HG03571 (cell line): ENCODE data around the gene CPA2.
"Not testable (repeated sequence)": the region's sequence is repeated elsewhere in the genome, so short reads cannot be mapped to it uniquely, and the experiment has no call there.

Experiments
- ATAC-seq: cut with Tn5 transposase; IDR thresholded peaks from one replicate; pipeline ENCODE4 v1.9.1; 2021; ENCODE audit not compliant: unreplicated experiment

Gene CPA2

DNA sequence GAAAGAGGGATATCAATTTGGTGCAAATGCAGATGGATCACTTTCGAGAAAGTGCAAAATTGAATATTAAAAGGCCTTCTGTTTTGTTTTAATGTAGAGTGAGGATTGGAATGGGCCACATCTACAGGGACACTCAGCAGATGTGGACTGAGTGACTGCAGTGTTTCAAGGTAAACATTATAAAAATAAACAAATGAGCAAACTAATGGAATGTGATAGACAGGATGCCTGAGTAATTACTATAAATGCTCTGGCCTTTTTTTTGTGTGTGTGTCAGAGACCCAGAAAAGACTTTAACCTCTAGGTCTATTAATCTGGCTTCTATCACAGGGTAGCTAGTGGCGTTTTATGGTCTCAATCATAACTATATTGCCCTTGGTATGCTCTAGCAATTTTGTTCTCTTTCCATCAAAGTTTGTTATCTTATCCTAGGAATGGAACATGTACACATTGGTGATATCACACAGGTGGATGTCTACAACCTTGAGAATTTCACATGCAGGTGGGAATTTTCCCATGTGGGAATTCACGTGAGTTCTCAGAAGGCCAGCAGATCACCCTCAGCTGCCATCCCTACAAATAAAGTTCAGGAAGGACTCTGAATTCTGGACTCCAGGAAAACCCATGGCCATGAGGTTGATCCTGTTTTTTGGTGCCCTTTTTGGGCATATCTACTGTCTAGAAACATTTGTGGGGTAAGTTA lies at the start of gene CPA2:
Gene CPA2, plus strand, starts transcription at position 606 of the 703 bp plus-strand sequence. Its CDS starts 19 bp downstream, at position 625.
- no peak for ATAC-seq

DNA sequence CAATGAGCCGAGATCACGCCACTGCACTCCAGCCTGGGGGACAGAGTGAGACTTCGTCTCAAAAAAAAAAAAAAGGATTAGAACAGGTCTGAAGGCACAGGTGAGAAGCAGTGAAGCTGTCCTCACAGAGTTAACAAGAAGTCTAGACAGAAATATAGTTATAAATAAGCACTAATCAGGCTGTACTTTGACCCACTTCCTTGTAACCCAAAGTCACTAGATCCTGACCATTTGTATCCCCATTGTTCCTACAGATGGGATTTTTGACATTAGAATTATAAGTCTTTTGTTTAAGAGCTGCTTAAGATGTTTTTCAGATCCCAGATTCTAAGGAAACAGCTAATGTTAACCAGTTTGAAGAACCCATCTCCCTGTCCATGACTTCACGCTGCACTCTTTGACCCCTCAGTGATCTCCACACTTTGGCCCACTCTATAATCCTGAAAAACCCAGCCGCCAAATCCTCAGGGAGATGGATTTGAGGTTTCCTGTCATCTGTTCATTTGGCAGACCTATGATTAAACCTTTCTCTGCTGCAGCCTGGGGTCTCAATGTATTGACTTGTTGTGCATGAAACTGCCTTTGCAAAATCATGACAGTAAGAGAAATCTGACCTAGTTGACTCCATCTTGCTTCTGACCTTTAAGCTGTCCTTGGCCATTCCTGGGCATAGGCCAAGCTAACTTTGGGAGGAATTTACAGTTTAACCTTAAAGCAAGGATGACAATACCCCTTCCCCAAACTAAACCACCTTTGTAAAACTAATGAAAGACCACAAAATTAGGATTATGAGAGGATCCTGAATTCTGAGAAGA lies 47.6 kb upstream of the CPA2 start:
- no peak for ATAC-seq

DNA sequence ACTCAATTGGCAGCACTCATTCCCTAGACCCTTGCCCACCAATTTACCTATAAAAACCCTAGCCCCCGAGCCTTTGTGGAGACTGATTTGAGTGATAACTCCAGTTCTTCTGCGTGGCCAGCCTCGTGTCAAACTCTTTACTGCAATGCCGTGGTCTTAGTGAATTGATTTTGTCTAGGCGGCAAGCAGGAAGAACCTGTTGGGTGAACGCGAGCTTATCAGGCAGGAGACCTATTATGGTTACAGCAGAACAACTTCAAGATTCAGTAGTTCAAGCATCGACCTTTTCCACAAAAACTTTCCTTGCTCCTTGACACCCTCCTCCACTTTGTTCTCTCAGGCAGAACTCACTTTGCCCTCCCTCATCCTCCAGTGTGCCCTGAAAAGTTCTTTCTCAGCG lies 46.8 kb upstream of the CPA2 start:
- no peak for ATAC-seq

DNA sequence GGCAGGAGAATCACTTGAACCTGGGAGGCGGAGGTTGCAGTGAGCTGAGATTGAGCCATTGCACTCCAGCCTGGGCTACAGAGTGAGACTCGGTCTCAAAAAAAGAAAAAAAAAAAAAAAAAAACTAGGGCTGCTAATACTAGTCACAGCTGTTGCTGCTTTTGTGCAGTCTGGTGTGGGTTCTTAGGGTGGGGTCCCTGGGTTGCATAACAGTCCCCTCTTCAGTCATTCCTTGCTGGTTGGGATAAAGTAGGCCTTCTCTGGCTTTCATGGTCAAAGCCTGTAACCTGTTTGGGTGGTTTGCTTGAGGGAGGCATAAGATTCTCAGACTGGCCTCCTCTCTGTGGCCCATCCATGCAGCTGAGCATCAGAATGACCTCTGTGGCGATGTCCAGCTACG lies 44.9 kb upstream of the CPA2 start:
- ATAC-seq = no peak

DNA sequence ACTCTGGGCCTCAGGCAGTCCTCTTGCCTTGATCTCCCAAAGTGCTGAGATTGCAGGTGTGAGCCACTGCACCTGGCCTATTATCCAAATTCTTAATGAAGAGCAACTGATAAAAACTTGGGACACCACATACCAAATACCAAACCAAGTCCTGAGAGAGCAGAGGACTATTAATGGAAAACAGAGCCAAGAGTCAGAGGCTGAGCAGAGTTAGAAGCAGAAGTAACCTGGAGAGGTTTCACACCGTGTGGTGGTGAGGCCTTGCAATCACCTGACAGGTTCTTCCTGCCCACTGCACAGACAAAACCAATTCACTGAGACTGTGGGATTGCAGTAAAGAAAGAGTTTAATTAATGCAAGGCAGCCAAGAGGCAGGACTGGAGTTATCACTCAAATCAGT lies 43.0 kb upstream of the CPA2 start:
- ATAC-seq = no peak

DNA sequence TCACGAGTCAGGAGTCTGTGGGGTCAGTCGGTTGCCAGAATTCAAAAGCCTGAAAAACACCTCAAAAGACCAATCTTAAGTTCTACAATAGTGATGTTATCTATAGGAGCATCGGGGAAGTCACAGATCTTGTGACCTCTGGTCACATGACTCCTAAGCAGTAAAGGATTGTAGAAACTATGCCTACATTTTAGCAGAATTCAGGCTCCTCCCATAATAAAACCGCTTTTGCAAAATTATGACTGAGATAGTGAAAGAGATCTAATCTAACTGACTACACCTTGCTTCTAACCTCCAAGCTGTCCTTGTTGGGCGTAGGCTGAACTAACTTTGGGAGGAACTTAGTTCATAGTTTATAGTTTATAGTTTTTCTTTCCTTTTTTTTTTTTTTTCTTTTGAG lies 42.5 kb upstream of the CPA2 start:
- no peak for ATAC-seq

DNA sequence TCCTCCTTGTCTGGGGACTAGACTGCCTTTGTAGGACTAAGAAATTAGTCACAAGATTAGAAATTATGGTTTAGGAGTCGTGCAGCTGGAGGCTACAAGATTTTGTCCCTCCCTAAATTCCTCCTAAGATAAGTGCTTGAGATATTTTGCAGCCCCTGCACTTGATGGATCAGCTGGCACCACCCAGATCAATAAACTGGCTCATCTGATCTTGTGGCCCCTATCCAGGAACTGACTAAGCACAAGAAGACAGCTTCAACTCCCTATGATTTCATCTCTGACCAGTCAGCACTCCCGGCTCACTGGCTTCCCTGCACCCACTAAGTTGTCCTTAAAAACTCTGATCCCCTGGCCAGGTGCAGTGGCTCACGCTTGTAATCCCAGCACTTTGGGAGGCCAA lies 41.7 kb upstream of the CPA2 start:
- ATAC-seq = not testable (repeated sequence)

DNA sequence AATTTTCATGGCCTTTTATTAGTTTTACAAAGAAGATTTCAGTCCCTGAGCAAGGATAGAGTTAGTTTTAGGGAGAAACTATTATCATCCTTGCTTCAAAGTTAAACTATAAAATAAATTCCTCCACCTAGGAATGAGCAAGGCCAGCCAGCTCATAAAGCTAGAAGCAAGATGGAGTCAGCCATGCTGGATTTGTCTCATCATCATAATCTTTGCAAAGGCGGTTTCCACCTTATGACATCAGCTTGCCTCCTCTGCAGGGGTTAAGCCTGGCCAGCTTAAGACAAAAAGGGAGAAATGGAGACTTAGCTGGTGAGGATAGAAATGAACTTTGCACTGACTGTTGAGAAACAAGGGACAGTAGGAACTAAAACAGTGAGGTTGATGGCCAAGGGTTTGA lies 40.3 kb upstream of the CPA2 start:
- no peak for ATAC-seq

DNA sequence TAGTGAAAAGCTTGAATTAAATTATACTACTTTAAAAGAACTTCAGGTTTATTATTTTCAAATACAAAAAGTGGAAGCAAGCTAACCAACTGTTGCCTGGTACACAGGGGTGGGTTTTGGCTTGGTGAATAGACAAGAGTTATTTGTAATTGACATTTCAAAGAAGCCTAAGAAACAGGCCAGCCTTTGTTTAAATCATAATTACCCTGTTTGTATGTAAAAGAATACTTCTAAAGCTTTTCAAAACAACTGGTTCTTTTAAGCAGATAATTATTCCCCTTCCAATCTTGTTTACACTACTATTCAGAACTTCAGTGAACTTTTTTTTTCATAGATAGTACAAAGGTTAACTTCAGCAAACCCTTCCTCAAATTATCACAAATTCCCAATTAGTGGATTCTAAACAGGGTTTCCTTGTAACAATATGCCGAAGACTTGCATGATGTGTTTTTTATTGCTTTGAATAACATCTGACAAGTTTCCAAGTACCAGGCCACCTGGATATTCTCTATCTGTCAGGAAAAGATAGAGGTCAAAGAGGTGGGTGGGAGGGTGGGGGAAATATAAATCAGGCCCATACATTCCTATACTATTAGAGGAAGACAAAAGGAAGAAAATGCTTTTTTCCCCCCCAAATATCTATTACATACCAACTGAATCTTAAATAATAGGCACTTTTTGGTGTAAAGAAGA lies 38.6 kb upstream of the CPA2 start:
- ATAC-seq = no peak

DNA sequence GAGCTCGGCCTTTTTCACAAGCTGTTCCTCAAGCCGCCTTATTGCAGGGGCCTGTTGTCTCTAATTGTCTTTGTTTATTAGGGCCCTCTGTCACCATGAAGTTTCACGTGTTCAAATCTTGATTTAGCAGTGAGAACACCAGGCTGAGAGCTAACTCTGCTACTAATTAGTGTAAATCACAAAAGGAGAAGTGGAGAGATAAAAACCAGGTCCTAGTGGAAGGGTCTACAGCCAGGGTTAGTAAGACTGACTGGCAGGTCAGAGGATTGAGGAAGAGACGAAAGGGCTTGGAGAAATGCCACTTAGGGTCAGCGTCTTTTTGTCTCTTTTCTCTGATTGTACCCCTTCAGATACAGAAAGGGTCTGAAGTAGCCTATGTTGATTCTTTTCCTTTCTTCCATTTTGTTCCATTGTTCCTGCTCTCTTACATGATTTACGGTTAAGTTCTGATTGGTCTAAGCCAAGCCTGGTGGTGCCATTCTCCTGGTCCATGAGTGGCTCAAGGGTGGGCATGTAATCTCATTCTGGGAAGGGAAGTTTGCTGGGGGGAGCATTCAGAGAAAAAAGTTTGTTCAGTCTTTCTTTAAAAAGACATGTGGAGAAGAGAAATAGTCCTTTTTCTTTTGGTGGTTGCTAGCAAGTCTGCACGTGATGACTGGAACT lies 37.7 kb upstream of the CPA2 start:
- no peak for ATAC-seq

DNA sequence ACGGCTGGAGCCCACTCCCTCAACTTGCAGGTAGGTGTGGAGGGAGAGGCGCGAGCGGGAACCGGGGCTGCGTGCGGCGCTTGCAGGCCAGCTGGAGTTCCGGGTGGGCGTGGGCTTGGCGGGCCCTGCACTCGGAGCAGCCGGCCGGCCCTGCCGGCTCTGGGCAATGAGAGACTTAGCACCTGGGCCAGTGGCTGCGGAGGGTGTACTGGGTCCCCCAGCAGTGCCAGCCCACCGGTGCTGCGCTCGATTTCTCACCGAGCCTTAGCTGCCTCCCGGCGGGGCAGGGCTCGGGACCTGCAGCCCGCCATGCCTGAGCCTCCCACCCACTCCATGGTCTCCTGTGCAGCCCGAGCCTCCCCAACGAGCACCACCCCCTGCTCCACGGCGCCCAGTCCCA lies 36.7 kb upstream of the CPA2 start:
- ATAC-seq = not testable (repeated sequence)

DNA sequence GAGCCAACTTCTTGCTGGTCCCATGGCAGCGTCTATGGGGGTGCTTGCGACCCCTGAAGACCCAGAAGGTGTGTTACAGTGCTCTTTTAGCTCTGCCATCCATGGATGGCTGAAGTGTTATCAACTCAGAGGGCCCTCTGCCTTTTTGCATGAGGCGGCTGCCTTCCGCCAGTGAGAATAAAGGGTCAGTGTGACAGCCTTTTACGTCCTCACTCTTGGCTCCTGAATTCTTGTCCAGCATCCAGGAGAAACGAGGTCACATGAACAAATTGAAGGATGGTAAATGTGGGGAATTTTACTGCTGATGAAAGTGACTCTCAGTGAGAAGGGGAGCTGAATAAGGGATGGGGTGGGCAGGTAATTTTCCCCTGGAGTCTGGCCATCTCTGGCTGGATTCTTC lies 34.9 kb upstream of the CPA2 start:
- no peak for ATAC-seq

DNA sequence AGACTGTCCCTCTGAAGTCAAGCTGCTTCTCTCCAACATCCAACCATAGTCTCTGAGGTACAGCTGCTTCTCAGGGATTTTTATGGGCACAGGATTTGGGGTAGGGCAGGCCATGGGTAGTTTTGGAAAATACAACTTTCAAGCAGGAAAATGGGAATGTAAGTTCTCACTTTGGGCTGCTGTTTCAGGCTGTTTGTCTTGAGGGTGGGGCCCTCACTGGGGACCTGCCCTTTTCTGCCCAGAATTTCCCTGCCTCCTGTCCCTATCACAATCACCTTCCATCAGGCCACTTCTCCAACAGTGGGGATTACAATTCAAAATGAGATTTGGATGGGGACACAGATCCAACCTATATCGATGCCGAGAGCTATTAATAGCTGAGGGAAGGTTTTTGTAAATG lies 34.5 kb upstream of the CPA2 start:
- no peak for ATAC-seq

DNA sequence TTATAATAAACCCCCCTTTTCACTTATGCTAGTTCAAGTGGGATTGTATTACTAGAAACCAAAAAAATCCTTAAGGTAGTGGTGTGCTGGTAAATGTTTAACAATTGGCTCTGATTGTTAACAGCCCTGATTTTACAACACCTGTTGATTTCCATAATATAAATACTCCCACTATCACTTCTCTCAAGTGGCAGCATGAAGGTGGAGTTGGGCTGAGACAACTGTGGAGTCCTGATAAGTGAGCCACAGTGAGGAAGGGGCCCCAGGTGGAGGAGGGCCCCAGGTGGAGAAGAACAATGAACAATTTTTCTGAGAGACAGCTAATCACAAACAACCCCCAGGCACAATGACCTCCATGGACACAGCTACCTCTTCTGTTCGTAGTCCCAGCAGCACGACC lies 32.6 kb upstream of the CPA2 start:
- ATAC-seq = no peak

DNA sequence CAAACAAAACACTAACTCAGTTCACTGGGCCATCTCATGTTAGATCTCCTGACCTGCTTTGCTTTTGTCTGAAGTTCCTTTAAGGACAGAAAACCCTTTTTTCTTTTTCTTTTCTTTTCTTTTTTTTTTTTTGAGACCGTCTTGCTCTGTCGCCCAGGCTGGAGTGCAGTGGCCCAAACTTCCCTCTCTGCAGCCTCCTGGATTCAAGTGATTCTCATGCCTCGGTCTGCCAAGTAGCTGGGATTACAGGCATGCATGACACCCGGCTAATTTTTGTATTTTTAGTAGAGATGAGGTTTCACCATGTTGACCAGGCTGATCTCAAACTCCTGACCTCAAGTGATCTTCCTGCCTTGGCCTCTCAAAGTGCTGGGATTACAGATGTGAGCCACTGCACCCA lies 30.3 kb upstream of the CPA2 start:
- not testable (repeated sequence) for ATAC-seq

DNA sequence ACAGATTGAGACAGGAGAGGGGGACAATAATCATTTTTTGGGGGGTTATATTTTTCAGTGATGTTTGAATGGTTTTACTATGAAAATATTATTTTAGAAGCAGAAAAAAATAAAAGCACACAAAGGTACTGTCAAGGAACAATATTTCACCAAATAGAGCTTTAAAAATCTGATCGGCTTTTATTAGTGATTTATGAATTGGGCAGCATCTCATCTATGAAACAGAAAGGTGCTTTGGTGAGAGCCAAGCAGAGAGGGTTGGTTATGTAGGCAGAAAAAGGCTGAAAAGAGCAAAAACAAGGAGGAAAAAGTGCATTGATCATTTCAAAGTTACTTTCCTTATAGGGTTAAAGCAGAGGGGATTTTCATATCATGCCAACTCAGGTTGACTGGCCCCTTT lies 26.4 kb upstream of the CPA2 start:
- ATAC-seq = no peak

DNA sequence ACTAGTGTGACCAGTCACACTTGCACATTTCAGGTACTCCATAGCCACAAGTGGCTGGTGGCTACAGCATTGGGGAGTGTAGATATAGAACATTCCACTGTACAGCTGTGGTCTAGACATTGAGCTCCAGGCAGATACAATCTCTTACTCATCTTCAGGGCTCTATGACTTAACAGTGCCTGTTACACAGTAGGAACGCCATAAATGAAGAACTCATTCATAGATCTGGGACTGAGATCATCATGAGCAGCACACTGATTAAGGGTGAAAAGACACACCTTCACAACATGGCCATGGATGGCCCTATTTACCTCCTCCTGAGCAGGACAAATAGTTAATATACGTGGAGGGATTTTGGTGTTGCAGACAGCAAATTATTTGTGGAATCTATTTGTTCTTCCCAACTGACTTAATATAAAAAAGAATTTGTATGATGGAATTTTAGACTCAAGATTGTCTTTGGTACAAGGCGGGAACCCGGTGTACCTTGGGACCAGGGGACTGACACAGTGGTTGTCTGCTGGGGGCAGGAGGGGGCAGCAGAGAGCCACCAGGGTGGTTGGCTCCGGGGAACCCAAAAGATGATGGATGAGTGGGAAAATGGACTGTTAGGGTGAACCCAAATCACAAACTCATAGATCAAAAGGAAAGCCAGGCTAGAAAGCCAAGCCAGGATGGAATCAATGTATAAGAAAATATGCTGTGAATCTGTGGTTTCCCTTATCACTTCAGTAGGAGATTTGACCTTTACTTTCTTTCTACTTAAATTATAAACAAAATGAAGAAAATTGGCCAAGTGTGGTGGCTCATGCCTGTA lies 24.3 kb upstream of the CPA2 start:
- ATAC-seq = no peak

DNA sequence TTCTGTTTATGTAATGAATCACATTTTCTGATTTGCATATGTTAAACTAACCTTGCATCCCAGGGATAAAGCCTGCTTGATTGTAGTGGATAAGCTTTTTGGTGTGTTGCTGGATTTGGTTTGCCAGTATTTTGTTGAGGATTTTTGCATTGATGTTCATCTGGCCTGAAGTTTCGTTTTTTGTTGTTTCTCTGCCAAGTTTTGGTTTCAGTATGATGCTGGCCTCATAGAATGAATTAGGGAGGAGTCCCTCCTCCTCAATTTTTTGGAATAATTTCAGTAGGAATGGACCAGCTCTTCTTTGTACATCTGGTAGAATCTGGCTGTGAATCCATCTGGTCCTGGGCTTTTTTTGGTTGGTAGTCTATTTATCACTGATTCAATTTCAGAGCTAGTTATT lies 23.2 kb upstream of the CPA2 start:
- not testable (repeated sequence) for ATAC-seq

DNA sequence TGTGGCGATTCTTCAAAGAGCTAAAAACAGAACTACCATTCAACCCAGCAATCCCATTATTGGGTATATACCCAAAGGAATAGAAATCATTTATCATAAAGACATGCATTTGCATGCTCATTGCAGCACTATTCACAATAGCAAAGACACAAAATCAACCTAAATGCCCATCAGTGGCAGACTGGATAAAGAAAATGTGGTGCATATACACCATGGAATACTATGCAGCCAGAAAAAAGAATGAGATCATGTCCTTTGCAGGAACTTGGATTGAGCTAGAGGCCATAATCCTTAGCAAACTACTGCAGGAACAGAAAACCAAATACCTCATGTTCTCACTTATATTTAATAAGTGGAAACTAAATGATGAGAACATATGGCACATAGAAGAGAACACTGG lies 20.2 kb upstream of the CPA2 start:
- not testable (repeated sequence) for ATAC-seq

DNA sequence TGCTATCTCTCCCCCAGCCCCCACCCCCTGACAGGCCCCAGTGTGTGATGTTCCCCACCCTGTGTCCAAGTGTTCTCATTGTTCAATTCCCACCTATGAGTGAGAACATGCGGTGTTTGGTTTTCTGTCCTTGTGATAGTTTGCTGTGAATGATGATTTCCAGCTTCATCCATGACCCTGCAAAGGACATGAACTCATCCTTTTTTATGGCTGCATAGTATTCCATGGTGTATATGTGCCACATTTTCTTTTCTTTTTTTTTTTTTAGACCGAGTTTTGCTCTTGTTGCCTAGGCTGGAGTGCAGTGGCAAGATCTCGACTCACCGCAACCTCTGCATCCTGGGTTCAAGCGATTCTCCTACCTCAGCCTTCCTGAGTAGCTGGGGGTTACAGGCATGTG lies 17.8 kb upstream of the CPA2 start:
- ATAC-seq = not testable (repeated sequence)

DNA sequence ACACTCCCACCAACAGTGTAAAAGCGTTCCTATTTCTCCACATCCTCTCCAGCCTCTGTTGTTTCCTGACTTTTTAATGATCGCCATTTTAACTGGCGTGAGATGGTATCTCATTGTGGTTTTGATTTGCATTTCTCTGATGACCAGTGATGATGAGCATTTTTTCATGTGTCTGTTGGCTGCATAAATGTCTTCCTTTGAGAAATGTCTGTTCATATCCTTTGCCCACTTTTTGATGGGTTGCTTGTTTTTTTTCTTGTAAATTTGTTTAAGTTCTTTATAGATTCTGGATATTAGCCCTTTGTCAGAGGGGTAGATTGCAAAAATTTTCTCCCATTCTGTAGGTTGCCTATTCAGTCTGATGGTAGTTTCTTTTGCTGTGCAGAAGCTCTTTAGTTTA lies 17.0 kb upstream of the CPA2 start:
- ATAC-seq = not testable (repeated sequence)
